CD4-positive, alpha-beta T cell treated with Interleukin-21 for 1 hour (primary cell): ENCODE measurements around the gene IMMT.
"Not testable (repeated sequence)": the region's sequence is repeated elsewhere in the genome, so short reads cannot be mapped to it uniquely, and the experiment has no call there.

Experiments
- DNase-seq: peaks from one replicate; pipeline ENCODE4 v3.0.0-alpha.2; 2020

The IMMT gene

DNA sequence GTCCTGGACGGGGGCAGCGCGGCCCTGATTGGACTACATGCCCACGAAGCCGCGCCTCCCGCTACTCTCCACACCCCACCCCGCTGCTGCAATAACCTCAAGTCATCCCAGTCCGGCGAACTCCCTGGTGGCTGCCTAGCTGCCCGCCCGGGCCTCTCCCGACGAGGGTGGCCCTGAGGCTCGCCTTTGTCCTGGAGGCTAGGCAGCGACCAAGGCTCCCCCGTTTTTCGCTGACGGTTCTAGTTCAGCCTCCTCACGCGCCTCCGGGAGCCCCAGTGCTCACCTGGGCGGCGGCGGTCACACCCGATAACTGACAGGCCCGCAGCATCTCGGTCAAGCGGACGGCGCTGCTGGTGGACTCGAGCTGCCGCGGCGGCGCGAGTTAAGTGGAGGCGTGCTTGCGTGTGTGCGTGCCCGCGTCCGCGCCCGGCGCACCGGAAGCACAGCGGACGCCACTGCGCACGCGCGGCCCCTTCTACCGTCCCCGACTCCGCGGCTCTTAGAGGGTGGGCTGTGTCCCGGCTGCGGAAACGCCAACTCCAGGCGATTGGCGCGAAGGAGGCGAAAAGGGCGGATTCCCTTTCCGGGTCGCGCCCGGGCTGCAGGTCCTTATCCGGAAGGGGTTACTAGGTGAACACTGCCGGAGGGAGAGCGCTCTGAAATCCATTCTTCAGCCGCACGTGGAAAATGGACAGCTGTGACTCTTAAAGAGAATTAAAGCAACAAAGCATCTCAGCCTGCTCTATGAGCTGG, at the start of gene IMMT:
Gene IMMT, minus strand, starts transcription at position 408 of the 753 bp plus-strand sequence. Its CDS starts 80 bp downstream, at position 328.
- DNase-seq: peak; percentile 92

DNA sequence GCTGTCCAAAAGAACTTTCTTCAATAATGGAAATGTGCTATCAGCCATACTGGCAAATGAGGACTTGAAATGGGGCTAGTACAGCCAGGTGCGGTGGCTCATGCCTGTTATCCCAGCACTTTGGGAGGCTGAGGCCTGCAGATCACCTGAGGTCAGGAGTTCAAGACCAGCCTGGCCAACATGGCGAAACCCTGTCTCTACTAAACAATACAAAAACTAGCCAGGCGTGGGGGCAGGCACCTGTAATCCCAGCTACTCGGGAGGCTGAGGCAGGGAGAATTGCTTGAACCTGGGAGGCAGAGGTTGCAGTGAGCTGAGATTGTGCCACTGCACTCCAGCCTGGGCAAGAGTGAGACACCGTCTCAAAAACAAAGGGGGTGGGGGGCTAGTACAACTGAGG, 49.5 kb upstream of the IMMT start:
- DNase-seq: not testable (repeated sequence)

DNA sequence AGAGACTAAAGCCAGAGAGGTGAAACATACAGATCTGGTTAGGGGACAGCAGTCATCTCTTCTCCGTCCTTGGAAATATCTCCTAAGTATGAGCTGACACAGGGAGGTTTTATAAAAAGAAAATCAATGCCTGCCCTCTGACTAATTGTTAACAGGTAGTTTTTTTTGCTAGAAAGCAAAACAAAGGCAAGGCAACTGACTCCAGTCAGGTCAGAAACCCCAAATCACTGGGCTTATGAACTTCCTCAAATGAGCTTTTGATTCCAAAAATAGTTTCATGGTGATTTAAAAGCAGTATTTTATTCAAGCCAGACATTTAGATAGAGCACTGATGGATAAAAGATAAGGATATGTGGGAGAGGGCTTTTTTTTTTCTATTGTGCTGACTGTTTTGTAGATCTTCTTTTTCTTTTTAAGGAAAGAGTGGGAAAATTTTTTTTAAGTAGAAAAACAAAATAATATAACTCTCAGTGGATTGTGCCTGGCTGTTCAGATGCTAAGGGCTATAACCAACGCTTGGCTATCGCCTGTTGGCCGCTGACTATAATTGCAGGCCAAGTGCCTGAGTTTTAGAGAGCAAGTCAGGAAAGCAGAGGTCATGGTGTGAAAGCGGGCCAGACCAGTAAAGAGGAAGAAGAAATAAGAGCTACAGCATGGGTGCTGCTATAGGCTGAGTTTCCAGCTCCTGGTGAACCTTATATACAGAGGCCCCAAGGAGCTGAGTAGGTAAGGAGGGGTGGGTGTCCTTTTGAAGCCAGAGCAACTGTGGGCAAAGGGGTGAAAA, 48.9 kb upstream of the IMMT start:
- DNase-seq: no peak

DNA sequence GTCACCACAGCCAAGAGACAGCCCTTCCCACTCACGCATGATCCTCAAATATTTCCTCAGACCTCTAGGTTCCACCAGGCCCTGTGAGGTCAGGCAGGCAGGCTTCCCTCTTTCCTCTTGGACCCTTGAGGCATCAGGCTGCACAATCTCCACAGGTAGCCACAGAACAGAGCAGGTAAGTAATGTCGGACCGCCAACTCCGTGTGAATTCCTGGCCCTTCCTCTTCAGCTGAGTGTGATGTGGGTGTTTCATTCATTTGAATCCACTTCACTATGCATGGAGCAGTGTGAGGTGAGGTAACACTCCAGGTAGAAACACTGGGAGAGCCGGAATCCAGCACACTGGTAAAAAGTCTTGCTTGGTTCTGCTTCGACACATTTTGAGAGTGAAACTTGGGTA, 48.0 kb upstream of the IMMT start:
- no peak for DNase-seq

DNA sequence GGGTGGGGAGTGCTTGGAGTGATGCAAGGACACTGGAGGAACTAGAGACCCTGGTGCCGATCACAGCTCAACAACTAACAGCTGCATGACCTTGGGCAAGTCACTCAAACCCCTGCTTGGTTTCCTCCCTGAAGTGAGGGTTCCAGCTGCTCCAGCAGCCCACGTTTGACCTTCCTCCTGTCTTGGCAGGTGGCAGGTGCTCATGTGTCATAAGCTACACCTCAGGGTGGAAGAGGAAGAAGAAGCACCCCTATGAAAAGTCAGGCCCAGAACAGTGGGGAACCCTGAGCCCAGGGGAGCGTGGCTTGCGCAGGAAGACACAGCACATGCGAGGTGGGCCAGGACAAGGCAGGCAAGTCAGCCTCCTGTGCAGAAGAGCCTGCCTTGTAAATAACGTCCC, 46.3 kb upstream of the IMMT start:
- DNase-seq: no peak

DNA sequence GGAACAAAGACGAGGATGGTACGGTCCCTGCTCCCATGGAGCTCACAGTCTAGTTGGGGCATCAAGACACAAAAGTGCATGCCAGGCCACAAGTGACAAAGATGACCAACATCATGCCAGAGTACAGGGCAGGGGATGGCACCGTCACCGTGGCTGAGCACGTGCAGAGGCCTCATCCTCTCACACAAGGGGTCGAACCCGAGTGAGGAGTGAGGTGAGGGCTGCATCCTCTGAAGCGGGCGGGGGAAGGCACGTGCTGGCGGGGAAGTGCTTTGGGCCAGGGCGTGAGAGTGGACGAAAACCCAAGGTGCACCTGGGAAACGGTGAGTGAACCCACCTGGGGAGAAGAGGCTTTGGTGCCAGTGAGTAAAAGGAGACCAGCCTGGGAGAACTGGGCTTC, 45.0 kb upstream of the IMMT start:
- no peak for DNase-seq

DNA sequence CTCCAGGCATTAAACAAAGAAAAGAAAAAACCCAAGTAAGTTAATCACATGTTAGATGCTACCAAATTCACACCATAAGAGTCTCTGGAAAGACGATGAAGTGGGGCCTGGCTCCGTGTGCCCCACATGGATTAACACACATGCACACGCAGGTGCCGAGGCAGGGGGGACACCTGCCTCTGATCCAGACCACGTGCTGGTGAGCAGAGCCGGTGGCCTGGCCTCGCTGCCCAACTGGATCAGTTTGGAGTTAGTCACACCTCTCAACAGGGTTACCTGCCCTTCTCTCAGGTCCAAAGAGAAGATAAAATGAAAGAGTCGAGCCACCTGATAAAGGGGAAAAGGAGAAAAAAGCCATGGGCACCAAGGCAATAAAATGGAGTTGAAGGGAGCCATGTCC, 44.5 kb upstream of the IMMT start:
- DNase-seq: no peak

DNA sequence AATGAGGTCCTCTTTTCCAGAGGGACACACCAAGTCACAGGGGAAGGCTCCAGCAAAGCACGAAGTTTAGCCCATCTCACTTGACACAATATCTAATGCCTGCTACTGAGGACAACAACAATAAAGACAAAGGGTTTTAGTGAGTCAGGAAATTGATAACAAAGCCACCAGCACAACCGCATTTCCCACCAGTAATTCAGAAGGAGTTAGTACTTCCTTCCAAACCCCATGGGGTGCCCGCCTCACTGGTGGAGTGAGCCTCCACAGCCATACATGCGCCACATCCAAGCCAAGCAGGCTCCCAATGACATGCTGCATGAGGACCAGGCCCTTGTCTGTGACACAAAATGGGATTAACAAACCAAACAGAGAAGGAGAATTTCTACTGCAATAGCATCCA, 44.1 kb upstream of the IMMT start:
- no peak for DNase-seq

DNA sequence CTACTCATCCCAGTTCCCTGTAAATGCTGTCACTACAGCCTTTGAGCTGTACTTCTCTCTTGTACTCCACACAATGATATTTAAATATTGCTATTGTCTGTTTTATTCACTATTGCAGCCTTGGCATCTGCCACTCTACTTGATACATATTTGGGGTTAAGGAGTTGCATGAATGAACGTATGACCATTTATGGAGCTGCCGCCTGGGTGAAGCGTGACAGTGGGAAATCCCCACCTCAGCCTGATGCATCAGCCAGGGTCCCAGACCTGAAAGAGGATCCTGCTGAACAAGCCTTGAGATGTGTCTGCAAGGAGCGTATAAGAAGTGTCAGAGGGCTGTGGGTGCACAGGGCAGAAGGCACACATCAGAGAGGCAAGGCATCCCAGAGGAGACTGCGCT, 43.1 kb upstream of the IMMT start:
- DNase-seq: peak; percentile 34

DNA sequence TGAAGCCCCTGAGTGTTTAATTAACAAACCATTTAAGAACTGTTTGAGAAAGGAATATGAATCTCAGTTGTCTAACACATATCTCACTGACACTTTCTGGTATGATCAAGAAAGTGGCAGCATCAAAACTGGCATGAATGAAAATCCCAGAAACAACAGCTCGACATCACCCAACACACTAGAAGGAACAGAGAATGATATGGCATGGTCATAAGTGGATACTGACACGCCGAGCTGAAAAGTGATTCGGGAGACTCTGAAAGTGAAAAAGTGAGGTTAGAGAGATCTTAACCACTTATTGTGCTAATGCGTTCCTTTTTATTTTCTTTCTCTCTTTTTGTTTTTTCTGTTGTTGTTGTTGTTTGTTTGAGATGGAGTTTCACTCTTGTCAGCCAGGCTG, 41.9 kb upstream of the IMMT start:
- DNase-seq: no peak

DNA sequence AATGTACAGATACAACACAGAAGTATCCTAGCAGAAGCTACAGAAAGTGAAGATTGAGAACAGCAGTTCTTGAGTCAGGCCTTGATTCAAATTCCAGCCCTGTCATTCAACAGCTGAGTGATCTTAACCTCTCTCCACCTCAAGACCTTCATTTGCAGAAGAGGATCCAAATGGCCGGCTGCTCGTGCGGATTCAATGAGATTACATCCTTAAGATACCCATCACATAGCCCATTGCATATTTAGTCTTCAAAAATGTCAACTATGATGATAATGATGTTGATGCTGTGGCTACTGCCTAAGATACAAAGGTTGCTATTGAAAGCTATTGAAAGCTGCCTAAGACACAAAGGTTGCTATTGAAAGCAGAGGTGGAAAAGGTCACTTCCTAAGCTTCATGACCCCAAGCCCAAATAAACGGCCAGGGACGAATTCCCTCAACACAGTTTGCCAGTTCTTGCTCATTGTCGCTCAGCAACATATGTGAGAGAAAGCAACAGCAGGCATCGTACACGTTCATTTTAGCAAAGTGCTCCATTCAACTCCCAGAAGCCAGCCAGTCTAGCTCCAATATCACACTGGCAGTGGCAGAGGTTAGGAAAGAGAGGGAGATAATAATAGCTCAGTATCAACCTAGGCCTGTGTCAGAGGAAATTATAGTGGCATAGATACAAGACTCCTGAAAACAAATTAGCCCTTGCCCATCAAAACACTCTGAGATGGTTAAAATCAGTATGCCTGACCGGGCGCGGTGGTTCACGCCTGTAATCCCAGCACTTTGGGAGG, 40.1 kb upstream of the IMMT start:
- no peak for DNase-seq

DNA sequence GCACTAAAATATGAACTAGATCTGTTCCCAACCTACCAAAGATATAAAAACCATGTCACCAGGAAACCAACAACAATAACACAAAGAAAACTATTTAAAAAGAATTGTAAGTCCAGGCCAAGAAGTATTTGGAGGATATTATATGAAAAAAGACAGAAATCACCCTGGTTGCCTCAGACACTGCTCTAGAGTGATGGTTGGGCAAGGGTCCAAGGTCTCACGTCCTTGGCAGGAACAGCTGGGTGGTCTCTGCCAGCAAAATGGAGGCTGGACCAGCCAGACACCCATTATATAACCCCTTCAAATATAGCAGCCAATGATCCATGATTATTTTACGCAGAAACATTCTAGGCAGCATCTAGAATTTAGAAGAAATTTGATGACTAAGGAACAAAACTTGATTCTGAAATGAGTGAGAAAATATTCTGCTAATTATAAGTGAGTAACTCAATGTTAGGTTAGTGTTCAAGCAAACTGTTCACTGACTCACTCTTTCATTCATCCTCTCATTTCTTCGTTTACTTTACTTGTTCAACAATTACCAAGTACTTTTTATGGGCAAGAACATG, 39.4 kb upstream of the IMMT start:
- DNase-seq: no peak

DNA sequence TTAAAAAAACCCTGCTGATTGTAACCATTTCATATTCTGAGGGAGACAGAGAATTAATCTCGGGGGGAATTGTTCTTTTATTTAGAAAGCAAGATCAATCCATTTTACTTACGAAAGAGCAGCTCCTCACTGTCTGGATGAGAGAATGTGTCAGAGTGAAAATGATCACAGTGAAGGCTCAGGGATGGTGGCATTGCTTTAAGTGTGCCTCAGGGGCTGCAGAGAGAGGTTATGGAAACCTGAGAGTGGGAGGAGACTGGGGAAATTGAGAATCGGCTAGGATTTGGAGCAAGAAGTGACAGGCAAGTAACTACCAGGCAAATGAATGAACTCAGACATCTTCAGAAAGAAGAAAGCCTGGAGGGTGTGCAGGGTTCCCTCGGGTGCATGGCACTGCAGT, 38.2 kb upstream of the IMMT start:
- no peak for DNase-seq

DNA sequence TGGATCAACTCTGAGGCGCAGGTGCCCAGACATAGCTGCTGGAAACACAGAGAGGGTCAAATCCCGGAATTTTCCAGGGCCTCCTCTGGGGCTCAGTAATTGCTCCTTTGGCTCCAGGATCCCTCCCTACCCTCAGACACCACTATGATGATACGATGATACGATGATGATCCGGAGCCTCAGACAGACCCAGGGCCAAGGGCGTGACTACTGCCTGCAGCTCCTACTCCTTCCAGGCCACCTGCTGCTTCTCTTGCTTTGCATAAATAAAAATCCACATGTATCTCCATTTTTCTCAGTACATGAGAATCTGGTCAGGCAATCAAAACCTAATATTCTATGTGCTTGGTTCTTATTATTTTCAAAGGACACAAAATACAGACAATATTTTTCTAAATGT, 37.6 kb upstream of the IMMT start:
- DNase-seq: no peak

DNA sequence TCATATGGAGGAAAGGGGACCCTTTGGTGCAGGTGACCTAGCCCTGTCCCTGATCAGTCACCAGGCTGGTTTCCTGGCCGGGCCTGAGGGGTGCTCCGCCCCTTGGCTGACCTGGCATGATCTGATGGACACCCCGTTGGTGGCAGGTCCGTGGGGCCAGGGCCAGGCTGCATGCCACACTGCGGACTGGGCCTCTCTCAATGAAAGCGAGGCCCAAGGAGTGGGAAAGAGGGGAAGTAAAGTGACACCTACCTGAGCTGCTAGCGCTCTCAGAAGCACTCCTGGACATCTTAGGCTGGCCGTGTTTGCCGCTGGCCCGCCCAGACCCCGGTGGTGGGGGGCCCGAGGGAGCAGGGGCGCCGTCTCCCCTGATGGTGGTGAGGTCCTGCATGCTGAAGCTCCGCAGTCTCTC, 37.1 kb upstream of the IMMT start:
- DNase-seq: no peak

DNA sequence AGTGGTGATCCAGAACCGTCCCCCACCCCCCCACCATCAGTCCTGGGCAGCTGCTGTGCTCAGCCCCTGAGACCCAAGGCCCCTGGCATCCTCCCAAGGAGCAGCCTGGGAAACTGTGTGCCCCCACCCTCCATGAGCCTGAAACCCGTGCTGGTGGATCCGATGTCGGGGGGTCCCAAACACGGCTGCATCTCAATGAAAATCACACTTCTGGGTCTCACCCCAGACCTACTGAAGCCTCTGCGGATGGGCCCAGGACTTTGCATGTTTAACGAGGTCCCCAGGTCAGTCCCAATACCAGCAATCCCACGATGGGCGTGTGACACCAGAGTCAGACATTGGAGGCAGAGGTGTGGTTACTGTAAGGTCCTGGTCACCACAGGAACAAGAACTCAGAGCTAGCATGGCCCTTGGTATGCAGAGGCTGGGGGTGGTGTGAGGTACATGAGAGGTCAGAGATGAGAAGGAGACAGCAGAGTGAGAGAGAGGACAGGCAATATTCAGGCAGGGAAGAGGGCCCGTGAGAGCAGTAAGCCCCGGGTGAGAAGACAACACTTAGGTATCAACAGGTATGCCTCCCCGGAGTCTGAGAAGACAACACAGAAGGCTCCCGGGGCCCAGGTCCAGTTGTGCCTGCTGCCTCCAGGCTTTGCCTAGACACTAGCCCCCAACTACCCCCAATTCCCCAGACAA, 36.6 kb upstream of the IMMT start:
- no peak for DNase-seq

DNA sequence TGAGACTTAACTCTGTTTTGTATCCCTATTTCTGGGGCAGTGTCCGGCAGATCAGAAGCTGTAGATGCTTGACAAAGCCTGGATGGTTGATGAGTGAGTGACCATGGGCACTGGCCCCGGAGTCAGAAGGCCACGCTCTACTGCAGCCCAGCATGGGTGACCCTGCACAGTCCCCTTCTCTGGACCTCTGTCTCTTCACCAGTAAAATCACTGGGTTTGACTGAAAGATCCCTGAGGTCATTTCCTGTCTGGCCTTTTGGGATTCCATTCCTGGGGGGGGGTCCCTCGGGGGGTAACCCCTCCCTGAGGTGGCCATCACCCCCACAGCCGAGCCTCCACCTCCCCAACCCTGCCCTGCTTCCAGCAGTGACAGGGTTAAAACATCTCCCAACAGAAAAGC, 35.7 kb upstream of the IMMT start:
- no peak for DNase-seq

DNA sequence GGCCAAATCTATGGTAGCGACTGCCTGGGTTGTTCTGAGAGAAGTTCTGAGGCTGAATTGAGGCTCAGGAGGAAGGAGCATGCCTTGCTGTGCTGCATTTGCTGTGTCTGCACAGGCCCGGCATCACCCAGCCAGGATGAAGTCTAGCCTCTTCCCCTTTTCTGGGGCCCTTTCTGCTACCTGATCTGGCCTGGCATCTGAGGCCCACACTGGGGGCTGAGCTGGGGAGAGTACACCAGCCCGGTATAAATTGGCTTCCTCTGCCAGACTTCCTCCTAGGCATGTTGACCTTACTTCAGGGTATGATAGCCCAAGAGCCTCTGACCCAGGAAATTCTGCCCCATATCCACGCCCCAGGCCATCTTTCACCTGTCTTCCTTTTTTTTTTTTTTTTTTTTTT, 34.0 kb upstream of the IMMT start:
- DNase-seq: no peak

DNA sequence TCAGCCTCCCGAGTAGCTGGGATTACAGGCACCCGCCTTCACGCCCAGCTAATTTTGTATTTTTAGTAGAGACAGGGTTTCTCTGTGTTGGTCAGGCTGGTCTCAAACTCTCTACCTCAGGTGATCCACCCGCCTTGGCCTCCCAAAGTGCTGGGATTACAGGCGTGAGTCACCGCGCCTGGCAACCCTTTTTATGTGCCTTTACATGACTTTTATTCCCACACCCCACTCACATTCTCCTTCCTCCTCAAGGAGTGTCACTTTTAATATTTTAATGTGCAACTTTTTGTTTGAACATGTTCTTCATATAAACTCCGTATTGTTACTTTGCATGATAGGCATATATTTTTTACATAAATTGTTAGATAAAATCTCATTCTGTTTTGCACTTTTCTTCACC, 33.3 kb upstream of the IMMT start:
- DNase-seq: not testable (repeated sequence)

DNA sequence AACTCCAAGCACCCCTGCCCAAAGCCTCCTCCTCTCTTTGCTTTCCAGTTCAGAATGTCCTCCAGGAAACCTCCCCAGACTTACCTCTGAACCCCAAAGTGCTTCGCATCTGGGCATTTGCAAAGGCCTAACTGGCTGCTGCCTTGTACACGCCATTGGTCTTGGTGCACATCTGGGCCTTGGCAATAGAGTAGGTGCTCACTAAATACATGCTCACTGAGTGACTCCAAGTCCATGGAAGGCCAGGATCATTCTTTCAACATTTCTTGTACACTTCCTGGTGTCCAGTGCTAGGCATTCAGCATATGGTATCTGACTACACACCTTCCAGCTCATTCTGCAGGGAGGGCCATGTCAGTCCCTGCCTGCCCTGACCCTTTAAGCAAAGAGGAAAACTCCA, 32.4 kb upstream of the IMMT start:
- DNase-seq: no peak

DNA sequence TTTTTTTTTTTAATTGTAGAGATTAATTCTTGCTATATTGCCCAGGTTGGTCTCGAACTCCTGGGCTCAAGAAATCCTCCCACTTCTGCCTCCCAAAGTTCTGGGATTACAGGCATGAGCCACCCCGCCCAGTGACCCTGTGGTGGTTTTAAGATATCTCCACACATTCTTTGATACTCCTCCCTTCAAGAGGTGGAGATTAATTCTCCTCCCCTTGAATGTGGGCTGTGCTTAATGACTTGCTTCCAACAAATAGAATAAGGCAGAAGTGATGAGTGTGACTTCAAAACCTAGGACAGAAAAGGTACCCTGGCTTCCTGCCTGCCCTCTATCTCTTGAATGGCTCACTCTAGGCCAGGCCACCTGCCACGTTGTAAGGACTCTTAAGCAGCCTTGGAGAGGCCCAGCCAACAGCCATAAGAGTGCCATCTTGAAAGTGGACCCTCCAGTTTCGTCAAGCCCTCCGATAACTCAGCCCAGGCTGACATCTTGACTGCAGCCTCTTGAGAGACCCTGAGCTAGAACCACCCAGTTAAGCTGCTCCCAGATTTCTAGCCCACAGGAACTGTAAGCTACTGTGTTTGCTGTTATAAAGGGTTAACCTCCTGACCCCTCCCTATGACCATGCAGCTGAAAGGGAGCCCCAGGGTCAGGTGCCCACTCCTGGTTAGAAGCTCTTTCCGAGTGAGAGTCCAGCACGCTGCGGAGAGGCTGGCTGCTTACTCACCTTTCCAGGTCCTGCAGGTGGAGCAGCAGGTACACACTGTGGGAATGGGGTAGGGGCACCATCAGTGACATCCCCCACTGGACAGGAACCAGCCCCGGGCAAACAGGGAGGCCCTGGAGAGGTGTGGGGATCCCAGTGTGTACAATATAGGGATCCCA, 31.6 kb upstream of the IMMT start:
- no peak for DNase-seq

DNA sequence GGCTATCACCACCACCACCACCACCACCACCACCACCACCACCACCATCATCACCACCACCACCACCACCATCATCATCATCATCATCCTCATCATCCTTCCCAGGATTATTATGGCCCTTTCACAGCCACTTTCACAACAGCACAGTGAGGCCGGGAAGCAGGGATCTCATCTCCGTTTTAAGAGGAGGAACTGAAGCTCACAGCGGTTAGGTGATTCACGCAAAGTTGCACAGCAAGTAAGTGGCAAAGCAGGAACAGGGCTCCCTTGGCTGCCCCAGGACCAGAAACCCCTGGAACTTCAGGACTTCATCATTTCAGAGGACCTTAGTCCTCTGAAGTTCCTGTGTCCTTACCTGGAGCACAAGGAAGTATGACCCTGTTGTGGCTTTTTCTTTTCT, 30.8 kb upstream of the IMMT start:
- no peak for DNase-seq
